Nephron progenitor cell (in vitro differentiated cells): Measurements from ENCODE around the gene KRTAP12-2.

ENCODE experiments used
- DNase-seq: peaks from one replicate; pipeline ENCODE4 v3.0.0; 2021
- H3K27ac Mint-ChIP-seq: 2 replicates; pipeline ENCODE4 v1.8.0; 2021; ENCODE audit warnings: mild to moderate bottlenecking, moderate library complexity, mixed read lengths
- H3K27me3 Mint-ChIP-seq: 2 replicates; pipeline ENCODE4 v1.8.0; 2021; ENCODE audit warnings: mild to moderate bottlenecking, low read depth, mixed read lengths; ENCODE audit not compliant: poor library complexity
- H3K36me3 Mint-ChIP-seq: 2 replicates; pipeline ENCODE4 v1.8.0; 2021; ENCODE audit warnings: low read depth, mixed read lengths
- H3K4me1 Mint-ChIP-seq: 2 replicates; pipeline ENCODE4 v1.8.0; 2021; ENCODE audit warnings: mixed read lengths
- H3K4me3 Mint-ChIP-seq: 2 replicates; pipeline ENCODE4 v1.8.0; 2021; ENCODE audit warnings: mild to moderate bottlenecking, moderate library complexity, mixed read lengths
- H3K9me3 Mint-ChIP-seq: 2 replicates; pipeline ENCODE4 v1.8.0; 2021; ENCODE audit warnings: mild to moderate bottlenecking, moderate library complexity, mixed read lengths
- TF ChIP-seq, protein P1 (sequence below): fragments of 200-600 bp; sonication (generic); IDR thresholded peaks from 2 replicates; pipeline ENCODE4 v1.5.0; 2021; ENCODE audit warnings: antibody characterized with exemption

The KRTAP12-2 gene

DNA sequence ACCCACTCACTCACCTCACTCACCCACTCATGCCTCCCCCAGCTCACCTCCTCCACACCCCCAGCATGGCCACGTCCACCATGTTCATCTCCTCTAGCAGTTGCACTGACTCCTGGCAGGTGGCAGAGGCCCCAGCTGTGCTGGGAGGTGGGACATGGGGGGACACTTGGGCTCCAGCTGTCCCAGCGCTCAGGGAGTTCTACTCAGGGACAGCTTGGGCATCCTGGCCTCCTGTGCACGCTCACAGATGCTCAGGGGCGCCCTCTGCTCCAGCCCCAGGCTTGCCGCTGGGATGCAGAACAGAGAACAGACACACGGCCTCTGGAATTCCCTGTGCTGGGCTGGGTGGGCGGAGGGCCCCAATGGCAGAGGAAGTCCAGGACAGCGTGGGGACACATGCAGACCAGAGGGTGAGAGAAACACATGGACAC is 49.6 kb downstream of the KRTAP12-2 start:
- Mint-ChIP-seq H3K9me3 (peaks cover 41% of the 10 kb centered on the region), H3K36me3 (peaks cover 4% of the 10 kb centered on the region), H3K27ac (no peak overlapping the region), H3K27me3 (peaks cover 7% of the 10 kb centered on the region), H3K4me3 (no peak overlapping the region), H3K4me1 (peaks cover 28% of the 10 kb centered on the region)
- TF ChIP-seq, protein P1, sequence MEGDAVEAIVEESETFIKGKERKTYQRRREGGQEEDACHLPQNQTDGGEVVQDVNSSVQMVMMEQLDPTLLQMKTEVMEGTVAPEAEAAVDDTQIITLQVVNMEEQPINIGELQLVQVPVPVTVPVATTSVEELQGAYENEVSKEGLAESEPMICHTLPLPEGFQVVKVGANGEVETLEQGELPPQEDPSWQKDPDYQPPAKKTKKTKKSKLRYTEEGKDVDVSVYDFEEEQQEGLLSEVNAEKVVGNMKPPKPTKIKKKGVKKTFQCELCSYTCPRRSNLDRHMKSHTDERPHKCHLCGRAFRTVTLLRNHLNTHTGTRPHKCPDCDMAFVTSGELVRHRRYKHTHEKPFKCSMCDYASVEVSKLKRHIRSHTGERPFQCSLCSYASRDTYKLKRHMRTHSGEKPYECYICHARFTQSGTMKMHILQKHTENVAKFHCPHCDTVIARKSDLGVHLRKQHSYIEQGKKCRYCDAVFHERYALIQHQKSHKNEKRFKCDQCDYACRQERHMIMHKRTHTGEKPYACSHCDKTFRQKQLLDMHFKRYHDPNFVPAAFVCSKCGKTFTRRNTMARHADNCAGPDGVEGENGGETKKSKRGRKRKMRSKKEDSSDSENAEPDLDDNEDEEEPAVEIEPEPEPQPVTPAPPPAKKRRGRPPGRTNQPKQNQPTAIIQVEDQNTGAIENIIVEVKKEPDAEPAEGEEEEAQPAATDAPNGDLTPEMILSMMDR, result no peak
- DNase-seq, result no peak

DNA sequence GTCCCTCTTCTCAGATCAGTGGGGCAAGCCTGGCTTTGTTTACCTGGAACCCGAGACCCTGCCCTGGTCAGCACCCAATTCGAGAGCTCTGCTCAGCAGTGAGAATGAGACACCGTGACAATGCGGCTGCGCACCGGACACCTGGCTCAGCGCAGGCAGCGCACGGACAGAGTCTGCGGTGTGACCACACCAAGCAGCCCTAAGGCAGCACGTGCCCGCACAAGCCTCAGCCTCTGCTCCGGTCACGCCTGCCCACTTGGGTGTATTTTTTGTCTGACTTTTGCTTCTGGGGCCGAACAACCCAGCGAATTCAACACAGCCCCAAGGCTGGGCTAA is 50.2 kb downstream of the KRTAP12-2 start:
- TF ChIP-seq, protein P1, result no peak
- no peak for DNase-seq
- peaks cover 39% of the 10 kb centered on the region for H3K9me3 Mint-ChIP-seq
- H3K27me3 Mint-ChIP-seq, result peaks cover 7% of the 10 kb centered on the region
- H3K36me3 Mint-ChIP-seq, result peaks cover 4% of the 10 kb centered on the region
- no peak overlapping the region for H3K27ac Mint-ChIP-seq
- peaks cover 28% of the 10 kb centered on the region for H3K4me1 Mint-ChIP-seq
- H3K4me3 Mint-ChIP-seq, result no peak overlapping the region
